Measurements from ENCODE around the gene RNF151.
"Not testable (repeated sequence)": the region's sequence is repeated elsewhere in the genome, so short reads cannot be mapped to it uniquely, and the experiment has no call there.

The RNF151 gene

GRCh38 chr16:2009791-2010510 is 43.3 kb downstream of the RNF151 start, which contains the start of gene ZNF598:
TSS of gene ZNF598 (minus strand) at chr16:2009821.
- peak; percentile 43 for DNase-seq

GRCh38 chr16:2011726-2012125 is 45.1 kb downstream of the RNF151 start:
- not testable (repeated sequence) for DNase-seq

DNA sequence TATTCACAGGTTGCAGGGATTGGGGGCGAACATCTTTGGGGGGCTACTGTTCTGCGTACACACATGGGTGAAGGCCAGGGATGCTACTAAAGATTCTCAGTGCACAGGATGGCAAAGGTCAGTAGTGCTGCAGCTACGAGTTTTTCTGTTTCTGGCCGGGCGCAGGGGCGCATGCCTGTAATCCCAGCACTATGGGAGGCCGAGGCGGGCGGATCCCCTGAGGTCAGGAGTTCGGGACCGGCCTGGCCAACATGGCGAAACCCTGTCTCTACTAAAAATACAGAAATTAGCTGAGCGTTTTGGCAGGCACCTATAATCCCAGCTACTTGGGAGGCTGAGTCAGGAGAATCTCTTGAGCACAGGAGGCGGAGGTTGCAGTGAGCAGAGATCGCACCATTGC is 46.9 kb downstream of the RNF151 start:
- DNase-seq: no peak

DNA sequence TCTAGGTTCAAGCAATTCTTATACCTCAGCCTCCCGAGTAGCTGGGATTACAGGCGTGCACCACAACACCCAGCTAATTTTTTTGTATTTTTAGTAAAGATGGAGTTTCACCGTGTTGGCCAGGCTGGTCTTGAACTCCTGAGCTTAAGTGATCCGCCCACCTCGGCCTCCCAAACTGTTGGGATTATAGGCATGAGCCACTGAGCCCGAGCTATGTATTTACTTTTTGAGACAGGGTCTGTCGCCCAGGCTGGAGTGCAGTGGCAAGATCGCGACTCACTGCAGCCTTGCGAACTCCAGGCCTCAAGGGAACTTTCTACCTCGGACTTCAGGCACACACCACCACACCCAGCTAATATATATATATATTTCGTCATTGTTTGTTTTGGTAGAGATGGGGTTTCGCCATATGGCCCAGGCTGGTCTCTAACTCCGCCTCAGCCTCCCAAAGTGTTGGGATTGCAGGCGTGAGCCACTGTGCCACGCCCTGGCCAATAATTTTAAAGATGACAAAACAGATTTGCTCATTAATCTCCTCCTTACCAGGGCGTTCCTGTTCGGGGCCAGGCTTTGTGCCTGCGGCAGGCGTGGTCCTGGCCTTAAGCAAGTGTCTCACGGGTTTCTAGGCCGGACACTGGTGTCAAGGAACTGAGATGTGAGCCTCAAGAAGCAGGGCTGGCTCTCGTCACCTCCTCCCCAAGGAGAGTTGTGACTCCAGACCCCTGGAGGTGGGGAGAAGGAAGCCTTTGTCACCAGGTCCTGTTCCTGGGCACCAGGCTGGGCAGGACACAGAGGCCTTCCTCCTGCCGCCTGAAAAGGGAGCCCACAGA is 48.7 kb downstream of the RNF151 start:
- no peak for DNase-seq

DNA sequence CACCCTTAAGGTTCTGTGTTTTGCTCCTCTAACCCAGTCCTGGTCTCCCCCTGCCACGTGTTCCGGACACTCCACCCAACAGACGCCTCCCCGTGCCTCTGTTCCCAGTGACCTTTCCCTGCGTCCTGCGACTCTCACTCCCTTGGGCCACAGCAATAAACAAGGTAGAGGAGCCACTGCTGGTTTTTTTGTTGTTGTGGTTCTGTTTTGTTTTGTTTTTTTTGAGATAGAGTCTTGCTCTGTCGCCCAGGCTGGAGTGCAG is 49.2 kb downstream of the RNF151 start:
- DNase-seq: no peak

- no peak for DNase-seq
These were observed 49.8 kb downstream of the RNF151 start for GRCh38 chr16:2016407-2016922.
